Glutamatergic neuron (in vitro differentiated cells): ENCODE data around the gene FPGS. TPM values are rescaled to one million over a fixed set of nuclear protein-coding genes. Genes with fewer than 3 reads are reported as not detected.
"Not testable (repeated sequence)": the region's sequence is repeated elsewhere in the genome, so short reads cannot be mapped to it uniquely, and the experiment has no call there.

Experiments
- DNase-seq: peaks from one replicate; pipeline ENCODE4 v3.0.0; 2022
- H3K27ac Mint-ChIP-seq: one replicate; pipeline ENCODE4 v1.8.0; 2020; ENCODE audit warnings: mild to moderate bottlenecking, mixed read lengths, inconsistent platforms; ENCODE audit not compliant: unreplicated experiment
- H3K27me3 Mint-ChIP-seq: one replicate; pipeline ENCODE4 v1.8.0; 2020; ENCODE audit warnings: mild to moderate bottlenecking, moderate library complexity, mixed read lengths, inconsistent platforms; ENCODE audit not compliant: unreplicated experiment
- H3K36me3 Mint-ChIP-seq: one replicate; pipeline ENCODE4 v1.8.0; 2020; ENCODE audit warnings: mild to moderate bottlenecking, mixed read lengths, inconsistent platforms; ENCODE audit not compliant: unreplicated experiment
- H3K4me1 Mint-ChIP-seq: one replicate; pipeline ENCODE4 v1.8.0; 2020; ENCODE audit warnings: mild to moderate bottlenecking, low read depth, mixed read lengths, inconsistent platforms; ENCODE audit not compliant: unreplicated experiment
- H3K4me3 Mint-ChIP-seq: one replicate; pipeline ENCODE4 v1.8.0; 2020; ENCODE audit warnings: mild to moderate bottlenecking, mixed read lengths, inconsistent platforms; ENCODE audit not compliant: unreplicated experiment
- H3K9me3 Mint-ChIP-seq: one replicate; pipeline ENCODE4 v1.8.0; 2020; ENCODE audit warnings: mild to moderate bottlenecking, moderate library complexity, mixed read lengths, inconsistent platforms; ENCODE audit not compliant: unreplicated experiment
- total RNA-seq: library from RNA; stranded (reverse); fragmentation: NEBNext Ultra II Directional; extraction: Animal tissue kit (Norgen Biotek cat#: 25700); gene quantifications from one replicate; pipeline ENCODE4 v1.2.1, GENCODE V29; 2021; ENCODE audit not compliant: unreplicated experiment
- TF ChIP-seq, protein P1 (sequence below): fragments of 200-600 bp; sonication (generic); IDR thresholded peaks from one replicate; pipeline ENCODE4 v1.5.0; 2021; ENCODE audit not compliant: partially characterized antibody, unreplicated experiment

Gene FPGS
- total RNA-seq, 1 donor from 2014 or later = 44.2 TPM

DNA sequence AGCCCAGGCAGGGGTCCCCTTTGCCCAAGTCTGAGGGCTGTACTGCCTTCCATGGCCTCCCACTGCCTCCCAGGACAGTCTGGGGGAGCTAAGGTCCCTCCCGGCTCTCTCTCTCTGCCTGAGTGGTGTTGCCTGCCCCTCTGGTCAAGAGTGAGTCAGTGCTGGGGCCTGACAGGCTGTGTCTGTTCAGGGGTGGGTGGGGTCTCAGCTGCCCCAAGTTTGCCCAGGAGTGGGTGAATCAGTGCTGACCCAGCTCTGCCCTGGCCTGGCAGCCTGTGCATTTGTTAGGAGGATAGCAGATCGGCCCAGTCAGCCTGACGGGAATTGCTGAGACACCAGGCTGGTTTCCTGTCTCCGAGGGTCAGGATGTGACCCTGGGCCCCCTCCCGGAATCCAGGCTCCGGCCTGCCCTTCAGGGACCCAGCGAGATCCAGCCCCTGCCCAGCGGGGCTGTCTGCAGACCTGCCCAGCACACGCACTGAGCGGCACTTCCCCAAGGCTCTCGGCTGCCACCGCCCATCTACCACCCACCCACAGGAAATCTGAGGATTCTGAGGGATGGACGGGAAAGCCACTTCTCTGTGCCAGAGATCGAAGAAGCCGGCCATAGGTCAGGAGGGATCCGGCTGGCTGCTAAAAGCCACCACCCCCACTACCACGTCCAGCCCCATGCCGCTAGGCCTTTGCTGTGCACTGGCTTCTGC, 35.8 kb downstream of the FPGS start:
- no peak overlapping the region for H3K4me3 Mint-ChIP-seq
- TF ChIP-seq, protein P1, sequence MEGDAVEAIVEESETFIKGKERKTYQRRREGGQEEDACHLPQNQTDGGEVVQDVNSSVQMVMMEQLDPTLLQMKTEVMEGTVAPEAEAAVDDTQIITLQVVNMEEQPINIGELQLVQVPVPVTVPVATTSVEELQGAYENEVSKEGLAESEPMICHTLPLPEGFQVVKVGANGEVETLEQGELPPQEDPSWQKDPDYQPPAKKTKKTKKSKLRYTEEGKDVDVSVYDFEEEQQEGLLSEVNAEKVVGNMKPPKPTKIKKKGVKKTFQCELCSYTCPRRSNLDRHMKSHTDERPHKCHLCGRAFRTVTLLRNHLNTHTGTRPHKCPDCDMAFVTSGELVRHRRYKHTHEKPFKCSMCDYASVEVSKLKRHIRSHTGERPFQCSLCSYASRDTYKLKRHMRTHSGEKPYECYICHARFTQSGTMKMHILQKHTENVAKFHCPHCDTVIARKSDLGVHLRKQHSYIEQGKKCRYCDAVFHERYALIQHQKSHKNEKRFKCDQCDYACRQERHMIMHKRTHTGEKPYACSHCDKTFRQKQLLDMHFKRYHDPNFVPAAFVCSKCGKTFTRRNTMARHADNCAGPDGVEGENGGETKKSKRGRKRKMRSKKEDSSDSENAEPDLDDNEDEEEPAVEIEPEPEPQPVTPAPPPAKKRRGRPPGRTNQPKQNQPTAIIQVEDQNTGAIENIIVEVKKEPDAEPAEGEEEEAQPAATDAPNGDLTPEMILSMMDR = no peak
- H3K36me3 Mint-ChIP-seq = no peaks in the 10 kb centered on the region
- H3K27me3 Mint-ChIP-seq = peaks cover 2% of the 10 kb centered on the region
- H3K9me3 Mint-ChIP-seq = peaks cover 2% of the 10 kb centered on the region
- no peak overlapping the region for H3K27ac Mint-ChIP-seq
- no peak for DNase-seq
- H3K4me1 Mint-ChIP-seq = peaks cover 2% of the 10 kb centered on the region

DNA sequence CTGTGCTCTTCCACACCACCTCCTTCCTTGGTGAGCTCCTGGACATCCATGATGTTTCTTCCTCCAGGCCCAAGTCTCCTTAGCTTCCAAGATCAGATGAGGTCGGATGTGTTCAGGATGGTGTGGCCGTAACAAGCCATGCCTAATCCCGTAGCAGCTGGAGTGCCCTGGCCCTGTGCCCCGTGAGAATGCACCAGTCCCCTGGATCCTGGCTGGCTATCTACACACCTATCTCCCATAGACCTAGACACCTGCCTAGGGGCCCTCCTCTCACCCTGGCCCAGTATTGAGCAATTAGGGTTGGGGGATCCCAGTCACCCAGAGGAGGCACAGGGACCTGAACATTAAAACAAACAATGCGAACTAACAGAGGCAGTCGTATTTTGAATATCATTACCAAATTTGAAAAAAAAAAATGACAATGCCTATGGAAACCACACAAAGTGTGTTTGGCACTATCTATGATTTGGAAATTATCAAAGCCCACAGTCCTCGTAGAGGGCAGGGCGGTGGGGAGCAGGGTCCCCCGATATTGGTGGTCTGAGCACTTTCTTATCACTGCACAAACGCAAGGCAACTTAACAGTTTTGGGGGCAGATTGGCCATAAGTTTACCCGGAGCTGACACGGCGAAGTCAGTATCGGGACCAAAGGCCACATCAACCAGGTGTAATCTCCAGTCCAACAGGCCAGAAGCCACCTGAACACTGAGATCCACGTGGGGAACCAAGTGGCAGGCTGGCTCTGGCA, 38.6 kb downstream of the FPGS start:
- peaks cover 2% of the 10 kb centered on the region for H3K9me3 Mint-ChIP-seq
- H3K27ac Mint-ChIP-seq = no peak overlapping the region
- TF ChIP-seq, protein P1 = no peak
- H3K36me3 Mint-ChIP-seq = no peaks in the 10 kb centered on the region
- DNase-seq = no peak
- peaks cover 2% of the 10 kb centered on the region for H3K4me1 Mint-ChIP-seq
- H3K4me3 Mint-ChIP-seq = no peak overlapping the region
- peaks cover 2% of the 10 kb centered on the region for H3K27me3 Mint-ChIP-seq

DNA sequence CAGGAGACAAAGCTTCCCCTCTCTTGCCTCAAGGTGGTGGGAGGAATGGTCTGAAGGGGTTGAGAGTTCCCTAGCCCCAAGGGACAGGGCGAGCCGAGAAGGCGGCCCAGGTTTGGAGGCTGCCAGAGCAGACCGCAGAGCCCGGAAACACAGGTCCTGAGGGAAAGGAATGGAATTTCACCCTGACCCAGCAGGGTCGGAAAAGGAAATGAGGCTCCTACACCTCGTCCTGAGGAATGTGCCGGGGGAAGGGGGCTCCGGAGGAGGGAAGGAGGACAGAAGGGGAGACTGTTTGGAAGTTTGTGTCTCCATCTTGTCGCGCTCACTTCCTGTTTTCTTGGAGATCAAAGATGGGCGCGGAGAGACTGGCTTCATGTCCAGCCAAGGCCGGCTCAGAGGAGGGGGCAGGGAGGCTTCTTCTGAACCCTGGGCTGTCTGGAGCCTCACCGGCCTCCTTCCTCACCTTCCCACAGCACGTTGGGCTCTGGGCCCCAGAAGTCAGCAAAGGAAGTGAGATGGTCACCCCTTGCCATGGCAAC, 42.2 kb downstream of the FPGS start:
- H3K27me3 Mint-ChIP-seq = peaks cover 3% of the 10 kb centered on the region
- DNase-seq = no peak
- H3K4me1 Mint-ChIP-seq = no peaks in the 10 kb centered on the region
- TF ChIP-seq, protein P1 = no peak
- H3K27ac Mint-ChIP-seq = no peak overlapping the region
- H3K9me3 Mint-ChIP-seq = peaks cover 6% of the 10 kb centered on the region
- no peak overlapping the region for H3K4me3 Mint-ChIP-seq
- H3K36me3 Mint-ChIP-seq = peaks cover 15% of the 10 kb centered on the region

DNA sequence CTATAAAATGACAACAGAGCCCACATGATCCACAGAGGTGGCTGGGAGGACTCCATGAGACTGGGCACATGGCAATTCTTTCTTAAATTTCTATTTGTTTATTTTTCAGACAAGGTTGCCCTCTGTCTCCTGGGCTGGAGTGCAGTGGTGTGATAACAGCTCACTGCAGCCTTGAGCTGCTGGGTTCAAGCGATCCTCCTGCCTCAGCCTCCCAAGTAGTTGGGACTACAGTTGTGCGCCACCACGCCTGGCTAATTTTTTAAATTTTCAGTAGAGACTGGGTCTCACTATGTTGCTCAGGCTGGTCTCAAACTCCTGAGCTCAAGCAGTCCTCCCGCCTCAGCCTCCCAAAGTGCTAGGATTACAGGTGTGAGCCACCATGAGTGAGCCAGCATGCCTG, 42.9 kb downstream of the FPGS start:
- H3K27me3 Mint-ChIP-seq, H3K4me3 Mint-ChIP-seq, H3K9me3 Mint-ChIP-seq, H3K27ac Mint-ChIP-seq, H3K4me1 Mint-ChIP-seq, DNase-seq: not testable (repeated sequence)
- H3K36me3 Mint-ChIP-seq = peaks cover 15% of the 10 kb centered on the region

DNA sequence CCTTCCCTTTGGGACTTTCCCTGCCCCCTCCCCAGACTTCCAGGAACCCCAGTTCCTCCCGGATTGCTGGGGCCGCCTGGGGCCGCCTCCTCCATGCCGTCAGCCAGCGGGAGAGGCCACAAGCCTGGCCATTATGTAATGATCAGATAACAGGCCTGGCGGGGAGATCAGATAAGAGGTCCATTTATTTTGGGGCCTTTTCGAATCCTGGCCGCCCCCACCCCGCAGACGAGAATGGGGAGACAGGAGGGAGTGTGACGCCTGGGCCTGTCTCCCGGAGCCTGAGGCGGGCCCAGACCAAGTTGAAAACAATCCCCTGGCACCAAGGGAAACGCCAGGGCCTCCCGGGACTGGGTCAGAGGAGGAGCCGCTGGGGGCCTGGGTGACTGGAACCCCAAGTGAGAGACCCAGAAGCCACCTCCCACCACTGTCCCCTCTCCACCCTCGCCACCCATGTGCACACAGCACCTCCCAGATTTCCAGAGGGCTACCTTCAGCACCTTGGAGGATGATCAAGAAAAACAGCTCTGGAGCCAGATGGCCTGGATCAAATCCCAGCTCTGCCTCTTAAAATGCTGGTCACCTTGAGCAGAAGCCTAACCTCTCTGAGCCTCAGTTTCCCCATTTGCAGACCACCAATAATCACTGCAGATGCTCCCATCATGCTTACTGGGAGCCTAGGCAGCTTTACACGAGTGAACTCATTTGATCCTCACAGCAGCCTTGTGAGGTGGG, 43.9 kb downstream of the FPGS start:
- Mint-ChIP-seq H3K9me3 (peaks cover 6% of the 10 kb centered on the region), H3K27ac (no peak overlapping the region), H3K27me3 (peaks cover 3% of the 10 kb centered on the region), H3K36me3 (peaks cover 15% of the 10 kb centered on the region), H3K4me3 (no peak overlapping the region), H3K4me1 (no peaks in the 10 kb centered on the region)
- DNase-seq = no peak
- TF ChIP-seq, protein P1 = no peak
